Measurements from ENCODE around the gene LMX1B.

LMX1B gene

GRCh38 chr9:126666155-126666803, 52.6 kb downstream of the LMX1B start:
- no peaks in the 10 kb centered on the region for H3K36me3 ChIP-seq (ENCODE audit: control insufficient read depth in 4 of 4, insufficient read depth in 4 of 4, low read length in 3 of 4)
- DNase-seq = peak in 2 of 3 donors; percentile 39 to 65
- ChIA-PET POLR2A (no interaction called here), CTCF (interaction anchor here (1.2 to 2.2 kb wide), 4 partner anchors 12 to 26 kb away, joined by 4 to 11 read pairs (median 6); no protein-coding TSS in a partner anchor)
- peaks cover 0 to 8% (median 2%) of the 10 kb centered on the region in 4 experiments for H3K4me1 ChIP-seq (ENCODE audit: control extremely low read depth in 1 of 4, control insufficient read depth in 4 of 4, insufficient read depth in 4 of 4, low read length in 3 of 4)
- H3K27me3 ChIP-seq (replicated peaks in 2 of 5; ENCODE audit: control insufficient read depth in 4 of 5, insufficient read depth in 5 of 5, low read length in 4 of 5) = peaks cover 5 to 81% (median 27%) of the 10 kb centered on the region in 5 experiments
- H3K9me3 ChIP-seq (ENCODE audit: control extremely low read depth in 1 of 5, control insufficient read depth in 4 of 5, insufficient read depth in 2 of 5, low read depth in 1 of 5, low read length in 4 of 5) = no peaks in the 10 kb centered on the region
- H3K27ac ChIP-seq (ENCODE audit: insufficient read depth in 1 of 2, low read depth in 1 of 2, low read length in 2 of 2, poor library complexity in 1 of 2, severe bottlenecking in 2 of 2) = no peak overlapping the region
- H3K4me3 ChIP-seq (ENCODE audit: control insufficient read depth in 1 of 7, extremely low read depth in 1 of 7, insufficient read depth in 4 of 7, low read depth in 2 of 7, low read length in 6 of 7) = no peak overlapping the region
- 28% methylated on average over 13 of the region's 13 CpGs for WGBS (ENCODE audit: insufficient coverage)

GRCh38 chr9:126667190-126668055, 53.7 kb downstream of the LMX1B start:
- Histone ChIP-seq H3K36me3 (ENCODE audit: control insufficient read depth in 4 of 4, insufficient read depth in 4 of 4, low read length in 3 of 4) (no peaks in the 10 kb centered on the region), H3K27ac (ENCODE audit: insufficient read depth in 1 of 2, low read depth in 1 of 2, low read length in 2 of 2, poor library complexity in 1 of 2, severe bottlenecking in 2 of 2) (no peak overlapping the region), H3K9me3 (ENCODE audit: control extremely low read depth in 1 of 5, control insufficient read depth in 4 of 5, insufficient read depth in 2 of 5, low read depth in 1 of 5, low read length in 4 of 5) (no peaks in the 10 kb centered on the region), H3K4me3 (ENCODE audit: control insufficient read depth in 1 of 7, extremely low read depth in 1 of 7, insufficient read depth in 4 of 7, low read depth in 2 of 7, low read length in 6 of 7) (no peak overlapping the region), H3K4me1 (ENCODE audit: control extremely low read depth in 1 of 4, control insufficient read depth in 4 of 4, insufficient read depth in 4 of 4, low read length in 3 of 4) (peaks cover 0 to 8% (median 2%) of the 10 kb centered on the region in 4 experiments), H3K27me3 (replicated peaks in 2 of 5; ENCODE audit: control insufficient read depth in 4 of 5, insufficient read depth in 5 of 5, low read length in 4 of 5) (peaks cover 5 to 93% (median 29%) of the 10 kb centered on the region in 5 experiments)
- ChIA-PET CTCF (interaction anchor here (1.0 to 2.2 kb wide), 6 partner anchors 9 to 38 kb away, joined by 3 to 11 read pairs (median 4); no protein-coding TSS in a partner anchor), POLR2A (interaction anchor here (1.2 kb wide), 1 partner anchor 14 kb away, joined by 3 read pairs; no protein-coding TSS in a partner anchor)
- DNase-seq = no peak
- WGBS (ENCODE audit: insufficient coverage) = 70% methylated on average over 10 of the region's 15 CpGs

GRCh38 chr9:126668058-126668457, 54.3 kb downstream of the LMX1B start:
- ChIA-PET POLR2A (interaction anchor here (1.2 kb wide), 1 partner anchor 14 kb away, joined by 3 read pairs; no protein-coding TSS in a partner anchor), CTCF (interaction anchor here (1.1 to 2.2 kb wide), 5 partner anchors 10 to 38 kb away, joined by 3 to 11 read pairs (median 6); no protein-coding TSS in a partner anchor)
- H3K4me3 ChIP-seq (ENCODE audit: control insufficient read depth in 1 of 7, extremely low read depth in 1 of 7, insufficient read depth in 4 of 7, low read depth in 2 of 7, low read length in 6 of 7) = no peak overlapping the region
- H3K4me1 ChIP-seq (ENCODE audit: control extremely low read depth in 1 of 4, control insufficient read depth in 4 of 4, insufficient read depth in 4 of 4, low read length in 3 of 4) = peaks cover 0 to 8% (median 2%) of the 10 kb centered on the region in 4 experiments
- H3K9me3 ChIP-seq (ENCODE audit: control extremely low read depth in 1 of 5, control insufficient read depth in 4 of 5, insufficient read depth in 2 of 5, low read depth in 1 of 5, low read length in 4 of 5) = no peaks in the 10 kb centered on the region
- no peak for DNase-seq
- H3K27me3 ChIP-seq (replicated peaks in 2 of 5; ENCODE audit: control insufficient read depth in 4 of 5, insufficient read depth in 5 of 5, low read length in 4 of 5) = peaks cover 5 to 96% (median 33%) of the 10 kb centered on the region in 5 experiments
- no peaks in the 10 kb centered on the region for H3K36me3 ChIP-seq (ENCODE audit: control insufficient read depth in 4 of 4, insufficient read depth in 4 of 4, low read length in 3 of 4)
- no peak overlapping the region for H3K27ac ChIP-seq (ENCODE audit: insufficient read depth in 1 of 2, low read depth in 1 of 2, low read length in 2 of 2, poor library complexity in 1 of 2, severe bottlenecking in 2 of 2)
- WGBS (ENCODE audit: insufficient coverage) = 100% methylated on average over 2 of the region's 3 CpGs

- H3K4me1 ChIP-seq (ENCODE audit: control extremely low read depth in 1 of 4, control insufficient read depth in 4 of 4, insufficient read depth in 4 of 4, low read length in 3 of 4) = peaks cover 0 to 8% (median 2%) of the 10 kb centered on the region in 4 experiments
- H3K9me3 ChIP-seq (ENCODE audit: control extremely low read depth in 1 of 5, control insufficient read depth in 4 of 5, insufficient read depth in 2 of 5, low read depth in 1 of 5, low read length in 4 of 5) = no peaks in the 10 kb centered on the region
- no peak for DNase-seq
- no peak overlapping the region for H3K27ac ChIP-seq (ENCODE audit: insufficient read depth in 1 of 2, low read depth in 1 of 2, low read length in 2 of 2, poor library complexity in 1 of 2, severe bottlenecking in 2 of 2)
- ChIA-PET POLR2A (no interaction called here), CTCF (no interaction called here)
- H3K4me3 ChIP-seq (ENCODE audit: control insufficient read depth in 1 of 7, extremely low read depth in 1 of 7, insufficient read depth in 4 of 7, low read depth in 2 of 7, low read length in 6 of 7) = no peak overlapping the region
- WGBS (ENCODE audit: insufficient coverage) = 83% methylated on average over 8 of the region's 14 CpGs
- peaks cover 5 to 98% (median 39%) of the 10 kb centered on the region in 5 experiments for H3K27me3 ChIP-seq (replicated peaks in 2 of 5; ENCODE audit: control insufficient read depth in 4 of 5, insufficient read depth in 5 of 5, low read length in 4 of 5)
- no peaks in the 10 kb centered on the region for H3K36me3 ChIP-seq (ENCODE audit: control insufficient read depth in 4 of 4, insufficient read depth in 4 of 4, low read length in 3 of 4)
Observed at GRCh38 chr9:126669108-126669507, 55.4 kb downstream of the LMX1B start.

GRCh38 chr9:126670270-126670669, 56.5 kb downstream of the LMX1B start:
- POLR2A ChIA-PET = no interaction called here
- no peak for DNase-seq
- Histone ChIP-seq H3K9me3 (ENCODE audit: control extremely low read depth in 1 of 5, control insufficient read depth in 4 of 5, insufficient read depth in 2 of 5, low read depth in 1 of 5, low read length in 4 of 5) (no peaks in the 10 kb centered on the region), H3K36me3 (ENCODE audit: control insufficient read depth in 4 of 4, insufficient read depth in 4 of 4, low read length in 3 of 4) (no peaks in the 10 kb centered on the region), H3K4me1 (ENCODE audit: control extremely low read depth in 1 of 4, control insufficient read depth in 4 of 4, insufficient read depth in 4 of 4, low read length in 3 of 4) (peaks cover 0 to 3% (median 1%) of the 10 kb centered on the region in 4 experiments), H3K4me3 (ENCODE audit: control insufficient read depth in 1 of 7, extremely low read depth in 1 of 7, insufficient read depth in 4 of 7, low read depth in 2 of 7, low read length in 6 of 7) (no peak overlapping the region), H3K27ac (ENCODE audit: insufficient read depth in 1 of 2, low read depth in 1 of 2, low read length in 2 of 2, poor library complexity in 1 of 2, severe bottlenecking in 2 of 2) (no peak overlapping the region), H3K27me3 (replicated peaks in 2 of 5; ENCODE audit: control insufficient read depth in 4 of 5, insufficient read depth in 5 of 5, low read length in 4 of 5) (peaks cover 5 to 98% (median 42%) of the 10 kb centered on the region in 5 experiments)
- CTCF ChIA-PET = no interaction called here
- 98% methylated on average over 10 of the region's 12 CpGs for WGBS (ENCODE audit: insufficient coverage)

GRCh38 chr9:126671381-126671831, 57.7 kb downstream of the LMX1B start:
- POLR2A ChIA-PET = interaction anchor here (0.6 kb wide), 1 partner anchor 54 kb away, joined by 4 read pairs; no protein-coding TSS in a partner anchor
- H3K9me3 ChIP-seq (ENCODE audit: control extremely low read depth in 1 of 5, control insufficient read depth in 4 of 5, insufficient read depth in 2 of 5, low read depth in 1 of 5, low read length in 4 of 5) = no peaks in the 10 kb centered on the region
- 30% methylated on average over 19 of the region's 20 CpGs for WGBS (ENCODE audit: insufficient coverage)
- H3K27me3 ChIP-seq (replicated peaks in 2 of 5; ENCODE audit: control insufficient read depth in 4 of 5, insufficient read depth in 5 of 5, low read length in 4 of 5) = peaks cover 5 to 95% (median 36%) of the 10 kb centered on the region in 5 experiments
- CTCF ChIA-PET = interaction anchor here (1.0 to 1.2 kb wide), 2 partner anchors 19 to 32 kb away, joined by 3 to 4 read pairs; no protein-coding TSS in a partner anchor
- no peak for DNase-seq
- H3K27ac ChIP-seq (ENCODE audit: insufficient read depth in 1 of 2, low read depth in 1 of 2, low read length in 2 of 2, poor library complexity in 1 of 2, severe bottlenecking in 2 of 2) = no peak overlapping the region
- no peaks in the 10 kb centered on the region for H3K36me3 ChIP-seq (ENCODE audit: control insufficient read depth in 4 of 4, insufficient read depth in 4 of 4, low read length in 3 of 4)
- peaks cover 0 to 2% (median 0%) of the 10 kb centered on the region in 4 experiments for H3K4me1 ChIP-seq (ENCODE audit: control extremely low read depth in 1 of 4, control insufficient read depth in 4 of 4, insufficient read depth in 4 of 4, low read length in 3 of 4)
- no peak overlapping the region for H3K4me3 ChIP-seq (ENCODE audit: control insufficient read depth in 1 of 7, extremely low read depth in 1 of 7, insufficient read depth in 4 of 7, low read depth in 2 of 7, low read length in 6 of 7)

Data from common myeloid progenitor, CD34-positive (primary cell).